SH-SY5Y (cell line): ENCODE results near the gene MSI2.

ENCODE experiments used
- GATA2 ChIP-seq: IDR thresholded peaks from 2 replicates; pipeline ENCODE4 v1.6.1; 2011; ENCODE audit warnings: mild to moderate bottlenecking, low read depth, low read length
- GATA3 ChIP-seq: IDR thresholded peaks from 2 replicates; pipeline ENCODE4 v1.6.1; 2011; ENCODE audit warnings: low read depth, mild to moderate bottlenecking, low read length, moderate library complexity

DNA sequence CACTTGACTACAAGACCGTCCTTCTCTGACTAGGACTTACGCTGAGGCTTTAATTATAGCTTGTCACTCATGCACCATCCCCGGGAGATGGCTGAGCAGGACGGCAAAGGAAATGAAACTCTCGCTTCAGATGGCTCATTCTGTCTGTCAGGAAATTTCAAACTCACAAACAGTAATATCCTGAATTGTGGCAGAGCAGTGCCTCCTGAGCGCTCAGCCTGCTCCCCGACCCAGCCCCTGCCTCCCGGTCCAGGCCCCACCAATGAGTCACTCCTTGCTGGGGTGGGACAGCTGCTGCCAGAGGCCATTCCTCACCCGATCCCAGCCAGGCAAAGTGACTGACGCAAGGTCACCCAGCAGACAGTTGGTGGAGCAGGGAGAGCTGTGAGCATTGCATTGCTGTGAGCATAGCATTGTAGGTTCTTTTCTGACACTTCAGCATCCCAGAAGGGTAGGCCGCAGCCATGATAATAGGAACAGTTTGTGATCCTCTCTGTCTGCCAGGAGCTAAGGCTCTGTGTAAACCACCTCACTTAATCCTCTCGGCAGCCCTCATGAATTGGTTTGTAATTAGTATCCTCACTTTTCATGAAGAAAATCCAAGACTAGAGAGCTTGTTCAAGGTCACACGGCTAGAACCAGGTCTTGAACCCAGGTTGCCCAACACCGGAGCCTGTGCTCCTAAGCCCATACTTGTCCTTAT, 467.9 kb downstream of the MSI2 start:
- TF ChIP-seq GATA2 (no peak), GATA3 (no peak)
